ENCODE measurements around the gene UBR2. TPM values are rescaled to one million over a fixed set of nuclear protein-coding genes. Genes with fewer than 3 reads are reported as not detected.

The UBR2 gene
- total RNA-seq (2022; extraction: Qiagen RNA extraction; ENCODE audit: low read depth): 5.7 to 8.5 TPM (median 7.8 TPM) in 5 replicates

GRCh38 chr6:42563697-42564505, at the start of gene UBR2:
Gene UBR2 (plus strand): TSS chr6:42564029. CDS start chr6:42564320, 291 bp downstream.

GRCh38 chr6:42722497-42722896, 158.7 kb downstream of the UBR2 start, which contains the start of gene PRPH2:
Gene PRPH2 (minus strand): TSS chr6:42722597. CDS start chr6:42722334, 263 bp downstream.

Other genes with a start within 250 kb of the UBR2 start
- 5.7 to 10.0 TPM (median 8.6 TPM) in 5 replicates for gene TRERF1, start 112.1 kb upstream of the UBR2 start, total RNA-seq (2022; extraction: Qiagen RNA extraction; ENCODE audit: low read depth)
- gene PRPH2, start 158.6 kb downstream of the UBR2 start, total RNA-seq (2022; extraction: Qiagen RNA extraction; ENCODE audit: low read depth): not detected in 5 replicates
- 15.5 to 19.3 TPM (median 17.0 TPM) in 5 replicates for gene TBCC, start 182.1 kb downstream of the UBR2 start, total RNA-seq (2022; extraction: Qiagen RNA extraction; ENCODE audit: low read depth)
- 2.8 to 4.1 TPM (median 3.8 TPM) in 5 replicates for gene BICRAL, start 218.0 kb downstream of the UBR2 start, total RNA-seq (2022; extraction: Qiagen RNA extraction; ENCODE audit: low read depth)